RWPE1 (cell line): Measurements from ENCODE around the gene MSX2.

Experiments used
- CTCF ChIA-PET: fragments of 350-600 bp; sonication (Branson Sonifier 250); formaldehyde crosslinking; extraction: SDS; loops from one replicate; lab custom pipeline; 2021; lab: Yijun Ruan, JAX
- POLR2A ChIA-PET: fragments of 400-600 bp; formaldehyde crosslinking; extraction: SDS; loops from one replicate; lab custom pipeline; 2020; ENCODE audit warnings: antibody characterized with exemption; ENCODE audit not compliant: low non-redundant PET; lab: Yijun Ruan, JAX
- DNase-seq: peaks from one replicate; pipeline ENCODE4 v3.0.0; 2012; ENCODE audit warnings: low spot score
- H3K27ac ChIP-seq: fragments of 450-650 bp; 2 replicates; pipeline ENCODE4 v1.5.1; 2017
- CTCF ChIP-seq: fragments of 450-650 bp; conservative IDR thresholded peaks from 2 replicates; pipeline ENCODE4 v1.5.1; 2017; ENCODE audit warnings: low read depth, mild to moderate bottlenecking

The MSX2 gene

DNA sequence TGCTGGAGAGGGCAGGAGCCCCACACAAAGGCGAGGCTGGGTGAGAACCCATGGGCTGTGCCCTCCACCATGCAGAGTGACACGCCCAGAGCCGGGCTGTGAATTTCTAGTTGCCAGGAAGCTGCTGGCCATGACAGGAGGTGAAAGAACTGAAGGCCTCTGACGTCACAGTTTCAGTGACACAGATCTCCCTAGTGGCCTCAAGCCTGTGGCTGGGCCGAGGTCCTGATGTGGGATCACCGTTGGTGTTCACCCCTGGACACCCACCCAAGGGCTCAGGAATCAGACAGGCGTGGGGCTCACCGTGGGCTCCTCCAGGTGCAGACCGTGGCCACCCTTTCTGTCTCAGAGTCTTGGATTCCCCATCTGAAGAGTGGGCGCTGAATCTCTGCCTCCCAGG lies 39.9 kb downstream of the MSX2 start:
- no peak for DNase-seq
- no peak for TF ChIP-seq CTCF
- ChIA-PET POLR2A (no interaction called here), CTCF (interaction anchor here (0.6 kb wide), 1 partner anchor 13 kb away, joined by 3 read pairs; no protein-coding TSS in a partner anchor)
- no peak overlapping the region for H3K27ac ChIP-seq

GRCh38 chr5:174765540-174765939 lies 41.2 kb downstream of the MSX2 start:
- ChIA-PET CTCF (interaction anchor here (0.5 kb wide), 1 partner anchor 80 kb away, joined by 3 read pairs; no protein-coding TSS in a partner anchor), POLR2A (no interaction called here)
- H3K27ac ChIP-seq, result no peak overlapping the region
- no peak for DNase-seq
- TF ChIP-seq CTCF, result no peak

- ChIA-PET CTCF (no interaction called here), POLR2A (interaction anchor here (0.5 kb wide), 1 partner anchor 36 kb away, joined by 4 read pairs; no protein-coding TSS in a partner anchor)
- no peak for DNase-seq
- no peak overlapping the region for H3K27ac ChIP-seq
- TF ChIP-seq CTCF, result no peak
These were observed 43.3 kb downstream of the MSX2 start for GRCh38 chr5:174767670-174768069.

DNA sequence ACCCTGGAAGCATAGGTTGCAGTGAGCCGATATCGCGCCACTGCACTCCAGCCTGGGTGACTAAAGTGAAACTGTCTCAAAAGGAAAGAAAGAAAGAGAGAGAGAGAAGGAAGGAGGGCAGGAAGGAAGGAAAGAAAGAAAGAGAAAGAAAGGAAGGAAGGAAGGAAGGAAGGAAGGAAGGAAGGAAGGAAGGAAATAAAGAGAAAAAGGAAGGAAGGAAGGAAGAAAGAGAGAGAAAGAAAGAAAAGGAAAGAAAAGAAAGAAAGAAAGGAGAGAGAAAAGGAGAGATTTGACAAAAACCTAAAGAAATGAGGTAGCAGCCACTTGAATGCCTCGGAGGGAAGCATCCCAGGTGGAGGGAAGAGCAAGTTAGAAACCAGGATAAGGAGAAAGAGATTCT lies 44.6 kb downstream of the MSX2 start:
- DNase-seq, result no peak
- CTCF ChIA-PET, result no interaction called here
- POLR2A ChIA-PET, result no interaction called here
- H3K27ac ChIP-seq, result no peak overlapping the region
- TF ChIP-seq CTCF, result no peak

GRCh38 chr5:174773371-174773770 lies 49.0 kb downstream of the MSX2 start:
- ChIA-PET POLR2A (no interaction called here), CTCF (interaction anchor here (1.3 kb wide), 1 partner anchor 18 kb away, joined by 3 read pairs; no protein-coding TSS in a partner anchor)
- H3K27ac ChIP-seq, result no peak overlapping the region
- DNase-seq, result no peak
- TF ChIP-seq CTCF, result no peak

DNA sequence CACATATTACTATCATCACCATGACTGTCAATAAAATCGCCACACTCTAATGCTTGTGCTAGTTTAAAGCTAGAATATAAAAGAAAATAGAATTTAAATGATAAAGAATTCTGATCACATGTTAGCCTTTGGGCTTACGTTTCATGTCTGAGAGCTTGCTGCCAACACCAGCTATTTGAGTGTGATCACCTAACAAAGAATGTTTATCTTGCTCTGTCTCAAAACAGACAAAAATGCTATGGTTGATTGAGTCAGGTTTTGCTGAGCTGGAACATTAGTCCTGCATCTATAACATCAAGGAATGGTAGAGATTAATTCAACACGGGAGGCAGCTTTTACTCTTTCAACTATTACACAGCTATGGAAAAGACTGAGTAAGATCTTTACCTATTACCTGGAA lies 50.7 kb downstream of the MSX2 start:
- no peak for TF ChIP-seq CTCF
- ChIA-PET CTCF (interaction anchor here (0.6 kb wide), 2 partner anchors 23 to 350 kb away, joined by 3 read pairs; no protein-coding TSS in a partner anchor), POLR2A (no interaction called here)
- no peak overlapping the region for H3K27ac ChIP-seq
- no peak for DNase-seq
